Bronchial epithelial cell (primary cell): Measurements from ENCODE around the gene GPR32. TPM values are rescaled to one million over a fixed set of nuclear protein-coding genes. Genes with fewer than 3 reads are reported as not detected.
"Not testable (repeated sequence)": the region's sequence is repeated elsewhere in the genome, so short reads cannot be mapped to it uniquely, and the experiment has no call there.

ENCODE experiments used
- DNase-seq: peaks from one replicate; pipeline ENCODE4 v3.0.0-alpha.2; 2010; ENCODE audit warnings: low read depth
- FAIRE-seq: peaks from 2 replicates; lab custom pipeline; 2011; peaks lifted over from hg19 to GRCh38; lab: Jason Lieb, UNC
- H3K27me3 ChIP-seq: 2 replicates; pipeline ENCODE4 v1.5.1; 2011; ENCODE audit warnings: low read length; ENCODE audit not compliant: control insufficient read depth, insufficient read depth
- H3K36me3 ChIP-seq: 2 replicates; pipeline ENCODE4 v1.5.1; 2011; ENCODE audit warnings: low read length; ENCODE audit not compliant: control insufficient read depth, insufficient read depth
- H3K4me3 ChIP-seq: 2 replicates; pipeline ENCODE4 v1.5.1; 2011; ENCODE audit warnings: mild to moderate bottlenecking, low read depth, low read length, control low read depth
- CTCF ChIP-seq: IDR thresholded peaks from 2 replicates; pipeline ENCODE4 v1.5.1; 2011; ENCODE audit warnings: mild to moderate bottlenecking, moderate library complexity, low read length, control low read depth, inconsistent platforms; ENCODE audit not compliant: insufficient read depth, severe bottlenecking
- total RNA-seq: library from RNA; depleted of rRNA; stranded (reverse); fragments of >200 nt; gene quantifications from 2 replicates; pipeline ENCODE4 v1.2.1, GENCODE V29; 2014

The GPR32 gene
- total RNA-seq, 1 donor from 2014 or later: not detected

GRCh38 chr19:50741179-50741933, 28.9 kb upstream of the GPR32 start:
- Histone ChIP-seq H3K36me3 (no peaks in the 10 kb centered on the region), H3K4me3 (no peak overlapping the region), H3K27me3 (no peaks in the 10 kb centered on the region)
- no peak for FAIRE-seq
- DNase-seq: no peak
- no peak for TF ChIP-seq CTCF

GRCh38 chr19:50743537-50743936, 26.7 kb upstream of the GPR32 start:
- DNase-seq (no peak), FAIRE-seq (no peak)
- H3K36me3 ChIP-seq: no peaks in the 10 kb centered on the region
- no peaks in the 10 kb centered on the region for H3K27me3 ChIP-seq
- no peak overlapping the region for H3K4me3 ChIP-seq
- no peak for TF ChIP-seq CTCF

GRCh38 chr19:50745221-50745620, 25.0 kb upstream of the GPR32 start:
- FAIRE-seq: no peak
- no peak for TF ChIP-seq CTCF
- no peak for DNase-seq
- Histone ChIP-seq H3K4me3 (no peak overlapping the region), H3K27me3 (no peaks in the 10 kb centered on the region), H3K36me3 (no peaks in the 10 kb centered on the region)

GRCh38 chr19:50747141-50747540, 23.1 kb upstream of the GPR32 start:
- H3K27me3 ChIP-seq, H3K4me3 ChIP-seq, H3K36me3 ChIP-seq, DNase-seq, FAIRE-seq: not testable (repeated sequence)

GRCh38 chr19:50749490-50749889, 20.8 kb upstream of the GPR32 start:
- Histone ChIP-seq H3K4me3 (no peak overlapping the region), H3K36me3 (no peaks in the 10 kb centered on the region), H3K27me3 (no peaks in the 10 kb centered on the region)
- no peak for TF ChIP-seq CTCF
- FAIRE-seq (no peak), DNase-seq (no peak)

- H3K36me3 ChIP-seq: no peaks in the 10 kb centered on the region
- DNase-seq (no peak), FAIRE-seq (no peak)
- no peak for TF ChIP-seq CTCF
- H3K4me3 ChIP-seq: no peak overlapping the region
- H3K27me3 ChIP-seq: no peaks in the 10 kb centered on the region
Measured at GRCh38 chr19:50750010-50750409, 20.3 kb upstream of the GPR32 start.
